Smooth muscle cell of the brain vasculature (primary cell): Measurements from ENCODE around the gene RPS6KA6.

ENCODE experiments used
- DNase-seq: peaks from one replicate; pipeline ENCODE4 v3.0.0-alpha.2; 2012; ENCODE audit warnings: low read depth, low spot score

Gene RPS6KA6

DNA sequence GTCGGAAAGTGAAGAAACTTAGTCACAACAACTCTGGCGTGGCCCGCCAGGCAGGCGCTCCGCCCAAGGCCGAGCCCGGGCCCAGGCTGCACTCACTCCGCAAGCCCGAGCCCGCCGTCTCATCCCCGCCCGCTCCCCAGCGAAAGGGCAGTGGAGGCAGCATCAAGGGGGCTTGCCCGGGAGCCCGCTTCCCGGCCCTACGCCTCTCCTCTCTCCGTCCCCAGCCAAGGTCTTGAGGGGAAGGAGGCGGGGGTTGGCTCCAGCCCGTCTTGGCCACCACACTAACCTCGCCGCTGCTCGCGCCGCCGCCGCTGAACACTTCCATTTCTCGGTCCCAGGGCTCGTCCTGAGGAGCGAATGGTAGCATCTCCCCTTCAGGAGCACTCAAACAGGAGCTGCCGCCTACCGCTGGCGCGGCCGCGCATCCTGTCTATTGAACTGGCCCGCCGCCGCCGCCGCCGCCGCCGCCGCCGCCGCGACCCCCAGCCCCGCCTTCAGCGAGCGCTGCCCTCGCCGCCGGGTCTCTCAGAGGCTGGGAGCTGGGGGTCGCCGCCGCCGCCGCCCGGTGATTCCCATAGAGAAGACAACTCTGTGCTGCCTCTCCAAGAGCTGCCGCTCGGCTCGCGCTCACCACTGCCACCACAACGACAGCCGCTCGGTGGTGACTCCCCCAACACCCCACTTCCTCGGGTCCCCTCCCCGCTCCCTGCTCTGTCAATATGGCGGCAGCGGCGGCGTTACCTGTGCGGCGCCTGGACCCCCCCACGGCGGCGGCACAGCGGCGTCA lies at the start of gene RPS6KA6:
TSS of gene RPS6KA6 (minus strand) at position 667 of the 787 bp plus-strand sequence. CDS start at position 367, 300 bp downstream.
- no peak for DNase-seq

DNA sequence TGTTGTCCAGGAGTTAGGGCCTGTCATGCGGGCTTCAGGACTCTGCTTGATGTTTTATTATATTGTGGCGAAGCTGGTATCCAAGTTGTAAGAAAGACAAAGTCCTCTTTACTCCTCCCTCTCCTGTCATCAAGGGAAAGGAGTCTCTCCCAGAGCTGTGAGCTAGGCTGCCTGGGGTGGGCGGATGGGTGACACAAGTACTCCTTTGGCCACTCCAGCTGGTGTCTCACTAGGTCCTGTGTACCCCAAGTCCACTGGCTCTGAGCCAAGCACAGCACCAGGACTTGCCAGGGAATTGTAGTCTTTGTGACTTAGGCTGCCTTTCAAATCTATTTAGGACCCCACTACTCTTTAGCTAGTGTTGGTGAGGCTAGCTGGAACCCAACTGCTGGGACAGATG lies 36.7 kb upstream of the RPS6KA6 start:
- DNase-seq = no peak

DNA sequence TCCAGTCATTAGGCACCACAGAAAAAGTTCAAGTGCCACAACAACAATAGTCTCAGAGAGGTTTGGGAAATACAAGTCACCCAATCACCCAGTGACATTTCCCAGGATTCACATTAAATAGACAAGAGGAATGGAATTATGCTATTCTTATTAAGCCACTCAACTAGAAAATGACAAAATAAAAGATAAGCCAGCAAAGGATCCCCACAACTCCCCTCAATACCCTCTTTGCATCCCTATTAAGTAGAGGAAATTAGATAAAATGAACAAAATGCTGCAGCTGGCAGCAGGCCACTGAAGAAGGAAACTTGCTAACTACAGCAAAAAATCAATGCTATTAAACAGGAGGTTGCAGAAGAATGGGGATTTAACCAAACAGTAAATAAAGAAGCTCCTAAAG lies 35.3 kb upstream of the RPS6KA6 start:
- no peak for DNase-seq

DNA sequence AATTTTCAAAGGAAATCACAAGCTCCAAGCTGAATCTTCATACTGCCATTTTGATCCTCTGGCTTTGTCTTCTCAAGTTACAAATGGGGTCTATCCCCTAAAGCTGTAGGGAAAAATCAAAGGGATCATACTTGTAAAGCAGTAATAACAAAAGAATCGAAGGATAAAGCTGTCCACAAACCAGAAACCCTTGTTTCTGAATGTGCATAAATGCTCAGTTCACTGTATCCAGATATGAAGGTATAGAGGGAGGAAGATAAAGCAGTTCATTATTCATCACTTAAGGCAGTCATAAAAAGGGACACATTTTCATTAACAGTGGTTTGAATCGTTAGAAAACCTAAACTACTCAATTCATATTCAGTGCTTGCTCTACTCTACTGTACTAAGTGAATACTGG lies 33.2 kb upstream of the RPS6KA6 start:
- DNase-seq = no peak

DNA sequence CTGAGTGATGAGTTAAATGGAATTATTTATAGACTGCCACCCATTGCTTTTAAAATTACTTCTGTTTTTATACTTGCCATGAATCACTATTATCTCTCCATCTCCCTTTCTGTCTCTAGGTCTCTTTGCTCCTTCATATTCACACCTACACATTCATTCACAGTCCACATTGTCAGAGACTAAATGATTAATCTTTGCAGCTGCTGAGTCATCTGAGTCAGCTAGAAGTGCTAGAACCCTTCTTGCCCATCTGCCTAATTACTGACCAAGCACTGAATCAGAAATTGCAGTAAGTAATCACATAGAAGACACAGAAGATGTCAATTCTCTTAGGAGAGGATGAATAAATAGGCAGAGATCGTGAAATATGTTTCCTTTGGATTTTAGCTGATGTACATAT lies 31.6 kb upstream of the RPS6KA6 start:
- DNase-seq = no peak

DNA sequence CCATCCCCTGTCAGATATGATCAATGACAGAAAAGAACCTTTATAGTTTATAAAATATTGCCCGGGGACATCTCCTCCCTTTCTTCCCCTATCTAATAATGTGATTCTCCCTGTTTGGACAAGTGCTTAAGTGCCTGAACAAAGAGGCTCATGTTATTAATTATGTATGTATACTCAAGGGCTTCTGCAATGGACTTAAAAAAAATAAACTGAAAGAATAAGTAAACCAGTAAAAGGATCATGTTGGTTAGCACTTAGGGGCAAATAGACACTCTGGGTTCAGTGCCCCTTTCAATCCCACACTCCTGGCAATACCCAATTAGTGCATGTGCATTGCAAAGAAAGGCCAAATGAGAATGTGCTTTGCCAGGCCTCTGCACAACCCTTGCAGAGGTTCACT lies 30.7 kb upstream of the RPS6KA6 start:
- no peak for DNase-seq

DNA sequence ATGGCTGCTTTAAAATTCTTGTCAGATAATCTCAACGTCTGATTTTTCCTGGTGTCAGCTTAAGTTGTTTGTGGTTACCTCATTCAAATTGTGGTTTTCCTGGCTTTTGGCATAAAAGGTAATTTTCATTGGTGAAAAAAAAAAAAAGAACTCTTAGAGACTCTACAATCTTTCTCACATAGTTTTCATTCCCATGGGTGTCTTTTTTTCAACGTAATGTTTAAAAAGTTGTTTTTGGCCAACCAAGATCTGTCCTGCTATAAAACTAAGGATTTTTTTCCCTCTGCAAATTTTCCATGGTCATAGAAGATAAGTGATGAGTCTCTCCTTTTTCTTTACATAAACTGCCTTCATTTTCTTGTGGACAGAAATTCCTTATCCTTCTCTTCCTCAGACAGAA lies 28.9 kb upstream of the RPS6KA6 start:
- DNase-seq = no peak

DNA sequence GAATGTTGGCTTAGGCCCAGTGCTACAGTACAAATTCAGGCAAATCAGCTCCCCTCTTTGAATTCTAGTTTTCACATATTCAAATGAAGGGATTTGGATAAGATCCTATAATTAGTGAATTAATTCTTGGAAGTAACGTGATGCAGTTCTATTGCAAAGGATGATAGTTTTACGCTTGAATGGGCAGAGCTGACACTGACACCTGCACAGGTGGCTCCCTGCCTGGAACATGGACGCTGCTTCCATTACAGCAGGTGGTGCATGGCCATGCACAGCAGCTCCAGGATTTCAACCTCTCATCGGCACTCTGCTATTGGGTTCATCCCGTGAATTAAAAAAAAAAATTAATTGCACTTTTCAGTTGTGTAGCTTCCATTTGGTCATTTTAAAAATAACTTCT lies 28.4 kb upstream of the RPS6KA6 start:
- no peak for DNase-seq

DNA sequence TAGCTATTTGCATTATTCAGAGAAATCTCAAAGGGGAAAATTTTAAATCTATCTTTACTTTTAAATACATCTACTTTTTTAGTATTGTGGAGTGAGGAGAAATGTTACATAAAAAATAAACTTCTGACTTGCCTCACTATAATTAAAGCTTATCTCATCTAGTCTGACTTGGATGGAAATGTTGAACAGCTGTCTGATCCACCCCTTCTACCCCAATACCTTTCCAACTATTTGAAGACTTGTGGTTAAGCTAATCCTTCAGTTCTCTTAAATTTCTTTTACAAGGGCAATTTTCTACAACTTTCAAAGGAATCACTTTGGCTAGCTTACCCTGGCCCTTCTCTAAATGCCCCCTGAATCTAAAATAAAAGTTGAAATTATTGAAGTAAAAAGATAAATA lies 17.3 kb upstream of the RPS6KA6 start:
- no peak for DNase-seq

DNA sequence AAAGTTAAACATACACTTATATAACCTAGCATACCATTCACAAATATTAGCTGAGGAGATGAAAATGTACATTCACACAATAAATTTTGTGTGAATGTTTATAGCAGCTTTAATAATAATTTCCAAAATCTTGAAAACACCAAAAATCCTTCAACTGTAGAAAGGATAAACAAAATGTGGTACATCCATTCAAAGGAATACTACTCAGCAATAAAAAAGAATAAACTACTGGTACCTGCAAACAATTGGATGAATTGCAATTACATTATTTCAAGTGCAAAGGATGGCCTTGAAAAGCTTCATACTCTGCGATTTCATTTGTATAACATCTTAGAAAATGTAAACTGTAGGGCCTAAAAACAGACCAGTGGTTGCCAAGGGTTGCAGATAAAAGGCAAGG lies 11.7 kb upstream of the RPS6KA6 start:
- no peak for DNase-seq

DNA sequence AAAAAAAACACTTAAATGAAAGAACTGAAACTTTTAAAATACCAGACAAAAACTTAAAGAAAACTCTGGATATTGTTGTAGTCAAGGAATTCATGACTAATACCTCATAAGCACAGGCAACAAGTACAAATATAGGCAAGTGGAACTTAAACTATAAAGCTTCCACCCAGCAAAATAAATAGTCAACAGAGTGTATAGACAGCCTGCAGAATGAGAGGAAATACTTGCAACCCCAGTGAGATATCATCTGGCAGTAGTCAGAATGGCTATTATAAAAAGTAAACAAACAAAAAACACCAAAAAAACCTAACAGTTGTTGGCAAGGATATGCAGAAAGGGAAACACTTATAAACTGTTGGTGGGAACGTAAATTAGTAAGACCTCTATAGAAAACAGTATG lies 9.6 kb upstream of the RPS6KA6 start:
- DNase-seq = no peak

DNA sequence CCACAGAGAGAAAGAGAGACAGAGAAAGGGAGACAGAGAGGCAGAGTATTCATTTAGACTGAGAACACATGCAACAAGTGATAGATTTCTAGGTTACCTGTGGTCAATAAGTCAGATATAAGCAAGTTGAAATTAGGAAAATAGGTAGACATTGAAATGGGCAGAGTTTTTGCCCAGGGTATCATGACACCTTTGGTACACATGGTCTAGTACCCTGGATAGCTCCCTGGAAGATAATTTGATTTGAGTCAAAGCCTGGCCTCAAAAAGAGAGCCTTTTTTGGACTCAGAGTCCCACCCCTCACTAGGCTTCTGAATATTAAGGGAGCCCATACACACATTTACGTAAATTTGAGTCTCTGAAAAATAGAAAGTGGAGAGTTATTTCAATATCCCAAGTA lies 4.0 kb upstream of the RPS6KA6 start:
- DNase-seq = no peak

DNA sequence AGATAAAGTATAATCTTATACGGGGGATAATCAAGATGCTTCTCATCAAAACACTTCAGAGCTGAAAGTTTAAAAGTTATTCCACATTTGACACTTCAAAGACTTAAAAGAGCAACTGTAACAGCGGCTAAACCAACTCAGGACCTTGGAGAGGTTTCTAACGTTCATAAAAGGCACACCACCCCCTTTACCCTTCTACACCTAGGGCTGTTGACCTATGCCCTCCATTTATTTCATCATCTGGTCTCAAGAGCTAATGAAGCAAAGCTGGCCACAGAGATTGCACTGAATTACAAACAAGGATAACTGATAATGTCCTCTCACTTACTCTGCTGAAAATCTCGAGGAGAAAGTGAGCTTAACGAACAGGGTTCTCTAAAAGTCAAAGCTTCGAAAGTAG lies 1.1 kb upstream of the RPS6KA6 start:
- DNase-seq = no peak

DNA sequence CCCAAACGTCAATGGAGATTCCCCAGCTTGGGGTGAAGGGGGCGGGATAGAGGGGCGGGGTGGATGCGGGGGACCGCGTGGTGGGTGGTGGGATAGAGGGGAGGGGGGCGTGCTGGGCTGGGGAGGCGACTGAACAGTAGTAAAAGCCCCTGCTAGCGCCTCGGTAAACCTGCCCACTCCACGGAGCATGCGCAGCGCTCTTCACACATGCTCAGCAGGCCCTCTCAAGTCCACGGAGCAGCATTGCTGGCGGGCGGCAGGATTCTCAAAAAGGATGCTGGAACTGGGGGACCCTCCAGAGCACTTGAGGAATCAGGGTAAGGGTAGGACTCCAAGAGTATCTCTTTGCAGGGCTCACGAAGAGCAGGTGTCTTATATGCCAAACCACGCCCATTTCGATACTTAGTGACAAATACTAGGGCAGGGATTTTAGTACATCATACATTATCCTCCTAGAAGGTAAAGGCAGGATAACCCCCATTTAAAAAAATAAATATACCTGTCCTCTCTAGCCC lies 378 bp upstream of the RPS6KA6 start:
- no peak for DNase-seq

DNA sequence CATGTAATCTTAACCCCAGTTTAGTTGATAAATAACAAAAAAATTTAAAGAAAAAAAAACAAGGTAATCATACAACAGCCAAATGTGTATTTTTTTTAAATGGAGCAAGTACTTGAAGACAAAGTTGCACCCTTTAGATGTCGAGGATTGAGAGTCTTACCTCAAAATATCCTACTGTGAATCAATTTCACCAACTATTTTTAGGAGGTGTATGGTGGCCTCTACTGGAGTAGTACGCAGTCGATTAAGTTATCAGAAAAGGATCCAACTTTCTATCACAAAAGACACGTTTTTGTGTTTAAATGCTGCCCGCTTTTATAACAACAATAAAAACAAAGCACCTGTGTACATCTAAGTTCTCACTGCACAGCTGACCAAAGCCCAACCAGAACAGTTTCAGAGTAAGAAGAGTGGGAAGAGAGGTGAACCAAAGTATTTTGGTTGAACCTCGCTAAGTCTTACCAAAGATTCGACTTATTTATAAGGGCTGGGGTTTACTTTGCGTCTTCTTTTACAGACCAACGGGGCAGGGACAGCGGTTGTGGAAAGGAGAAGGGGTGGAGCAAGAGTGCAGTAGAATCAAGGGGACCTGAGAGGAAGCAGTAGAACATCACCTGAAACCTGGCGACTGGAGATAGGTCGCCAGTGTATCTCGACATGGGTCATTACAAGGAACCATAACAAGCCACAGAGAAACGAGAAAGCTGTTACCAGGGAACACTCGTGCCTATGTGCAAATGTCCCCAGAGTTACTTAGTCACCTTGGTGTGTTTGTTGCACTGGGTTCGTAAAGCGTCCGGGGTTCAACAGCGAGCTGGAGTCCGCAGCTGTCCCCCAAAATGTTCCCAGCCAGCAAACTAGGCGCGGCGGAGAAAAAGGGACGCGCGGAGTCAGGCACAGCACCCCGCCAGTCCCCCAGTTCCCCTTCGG lies 1.1 kb downstream of the RPS6KA6 start:
- no peak for DNase-seq

DNA sequence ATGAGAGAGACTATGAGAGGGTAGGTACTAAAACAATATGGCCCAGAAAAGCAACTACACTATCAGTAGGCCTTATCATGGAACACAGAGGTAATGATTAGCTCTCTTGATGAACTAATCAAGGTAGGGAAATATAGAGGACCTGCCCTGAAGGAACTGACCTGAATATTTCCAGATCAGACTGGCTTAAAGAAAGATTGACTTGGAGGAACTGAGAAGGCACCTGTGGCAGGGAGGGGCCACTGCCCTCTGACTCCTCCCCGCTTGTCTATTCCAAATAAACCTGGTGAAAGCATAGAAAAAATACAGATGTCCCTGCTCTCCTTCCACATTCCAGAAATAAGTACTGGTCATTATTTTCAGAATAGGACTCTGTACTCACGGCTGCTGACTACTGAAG lies 5.5 kb downstream of the RPS6KA6 start:
- DNase-seq = no peak

DNA sequence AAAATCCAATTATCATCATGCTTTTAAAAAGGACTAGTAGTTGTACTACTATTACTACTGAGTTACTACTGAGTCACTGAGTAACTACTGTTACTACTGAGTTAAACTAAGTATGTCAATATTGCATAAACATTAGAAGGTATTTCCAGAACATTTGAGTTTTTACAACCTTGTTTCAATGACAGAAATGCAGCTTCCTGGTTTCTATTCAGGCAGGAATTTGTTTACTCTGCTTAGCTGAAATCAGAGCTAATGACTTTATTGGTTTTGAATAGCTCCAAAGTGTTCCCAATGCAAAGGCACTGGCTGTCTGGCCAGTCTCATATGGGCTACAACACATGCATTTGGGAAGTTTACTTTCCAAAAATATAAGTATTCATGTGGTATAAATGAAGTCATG lies 12.0 kb downstream of the RPS6KA6 start:
- DNase-seq = no peak

DNA sequence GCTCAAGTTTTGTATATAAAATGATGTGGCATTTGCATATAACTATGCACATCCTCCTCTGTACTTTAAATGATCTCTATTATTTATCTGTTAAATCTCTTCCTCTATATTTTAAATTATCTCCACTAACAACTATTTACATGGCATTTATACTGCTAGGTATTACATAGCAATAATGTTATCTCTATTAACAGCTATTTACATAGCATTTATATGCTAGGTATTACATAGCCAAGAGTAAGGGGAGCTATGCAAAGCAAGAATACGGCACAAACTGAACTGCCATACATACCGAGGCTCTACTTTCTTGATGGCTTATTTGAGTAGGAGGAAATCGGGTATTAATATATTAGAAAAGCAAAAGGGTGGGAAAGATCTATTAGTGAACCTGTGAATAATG lies 12.7 kb downstream of the RPS6KA6 start:
- no peak for DNase-seq

DNA sequence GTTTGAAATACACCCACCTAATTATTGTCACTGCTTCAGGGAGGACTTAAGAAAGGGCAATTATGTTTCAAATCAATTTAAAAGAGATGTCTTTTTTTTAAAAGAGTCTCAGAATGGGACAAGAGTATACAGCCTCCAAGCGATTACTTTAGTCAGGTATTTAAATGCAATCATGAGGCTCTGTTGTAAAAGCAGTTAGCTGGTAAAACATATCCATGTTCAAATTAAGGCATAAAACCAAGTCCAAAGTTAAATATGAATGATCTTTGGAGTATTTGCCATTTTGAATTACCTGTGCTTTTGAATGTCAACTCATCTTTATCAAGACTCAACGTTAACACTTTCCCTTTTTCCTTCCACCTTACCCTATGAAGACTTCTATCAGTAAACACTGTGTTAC lies 13.7 kb downstream of the RPS6KA6 start:
- DNase-seq = no peak

DNA sequence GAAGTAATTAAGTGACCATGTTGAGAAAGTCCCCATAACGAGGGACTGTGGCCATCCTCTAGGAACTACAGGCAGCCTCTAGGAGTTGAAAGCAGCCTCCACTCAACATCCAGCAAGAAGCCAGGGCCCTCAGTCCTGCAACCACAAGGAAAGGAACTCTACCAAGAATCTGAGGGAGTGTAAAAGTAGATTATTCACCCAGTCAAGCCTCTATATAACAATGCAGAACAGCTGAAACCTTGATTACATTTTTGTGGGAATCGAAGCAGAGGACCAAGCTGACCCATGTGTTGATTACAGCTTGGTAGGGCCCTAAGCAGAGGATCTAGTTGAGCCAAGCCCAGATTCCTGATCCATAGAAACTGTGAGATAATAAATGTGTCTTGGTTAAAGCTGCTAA lies 17.1 kb downstream of the RPS6KA6 start:
- DNase-seq = no peak

DNA sequence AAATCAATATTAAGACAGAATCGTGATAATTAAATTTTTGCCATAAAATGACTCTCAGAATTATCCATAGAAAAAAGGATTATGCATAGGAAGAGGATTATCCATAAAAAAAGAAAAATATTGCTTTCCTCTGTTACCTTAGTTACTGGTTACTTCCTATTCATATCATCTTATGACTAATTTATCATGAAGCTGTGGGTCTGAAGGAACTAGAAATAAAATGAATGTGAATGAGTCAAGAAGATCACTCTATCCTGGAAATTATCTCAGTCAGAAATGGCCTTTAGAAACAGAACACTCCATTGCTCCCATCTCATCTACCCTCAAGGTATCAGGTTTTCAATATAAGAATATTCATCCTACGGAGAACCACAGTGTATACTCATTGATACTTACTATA lies 19.4 kb downstream of the RPS6KA6 start:
- DNase-seq = no peak

DNA sequence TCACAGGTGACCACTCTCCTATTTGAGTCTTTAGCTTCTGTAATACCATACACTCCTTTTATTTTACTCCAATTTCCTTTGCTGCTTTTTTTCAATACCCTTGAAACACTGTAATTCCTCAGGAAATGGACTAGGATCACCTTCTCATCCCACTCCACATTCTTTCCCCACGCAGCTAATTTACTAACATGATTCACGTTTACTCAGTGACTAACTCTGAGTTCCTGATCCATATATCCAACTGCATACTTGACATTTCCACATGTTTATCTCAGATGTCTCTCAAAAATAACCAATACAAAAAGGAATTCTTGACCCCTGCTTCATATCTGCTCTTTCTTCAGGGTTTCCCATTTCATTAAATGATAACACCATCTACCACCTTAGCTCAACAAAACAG lies 19.9 kb downstream of the RPS6KA6 start:
- no peak for DNase-seq

DNA sequence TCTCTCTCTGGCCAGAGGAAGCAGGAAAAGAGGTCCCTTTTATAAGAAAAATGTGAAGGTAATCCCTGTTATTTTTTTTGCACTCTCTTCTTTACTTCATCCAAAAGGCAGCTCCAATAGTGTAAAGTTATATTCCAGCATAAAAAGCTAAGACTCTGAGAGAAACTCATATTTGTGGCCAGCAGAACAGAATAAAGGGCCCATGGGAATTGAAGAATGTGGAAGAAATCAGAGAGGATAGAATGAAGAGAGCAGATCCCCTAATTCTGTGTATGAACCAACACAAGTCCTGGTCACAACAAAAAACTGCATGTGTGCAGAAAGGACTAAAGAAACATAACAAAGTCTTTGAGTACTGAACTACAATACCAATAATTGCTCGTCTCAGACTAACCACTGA lies 22.3 kb downstream of the RPS6KA6 start:
- DNase-seq = no peak
